Upper lobe of right lung (tissue), 1 donor: ENCODE data around the gene ZNF333. TPM values are rescaled to one million over a fixed set of nuclear protein-coding genes. Genes with fewer than 3 reads are reported as not detected.
A peak's percentile ranks its signal among the peaks of the same experiment; 100 is the strongest.
"Not testable (repeated sequence)": the region's sequence is repeated elsewhere in the genome, so short reads cannot be mapped to it uniquely, and the experiment has no call there.

Experiments used
- ATAC-seq: fragments of 200-7000 bp; cut with Tn5 transposase; one replicate; pipeline ENCODE4 v1.9.1; 2020; ENCODE audit warnings: mild to moderate bottlenecking, moderate library complexity
- DNase-seq: peaks from one replicate; pipeline ENCODE4 v3.0.0-alpha.2; 2020
- H3K27ac ChIP-seq: fragments of 200-600 bp; one replicate; pipeline ENCODE4 v1.8.0; 2022
- H3K27me3 ChIP-seq: fragments of 200-600 bp; one replicate; pipeline ENCODE4 v1.8.0; 2022; ENCODE audit warnings: mild to moderate bottlenecking
- H3K36me3 ChIP-seq: fragments of 200-600 bp; one replicate; pipeline ENCODE4 v1.8.0; 2022
- H3K4me1 ChIP-seq: fragments of 200-600 bp; one replicate; pipeline ENCODE4 v1.8.0; 2022
- H3K4me3 ChIP-seq: fragments of 200-600 bp; one replicate; pipeline ENCODE4 v1.8.0; 2022; ENCODE audit warnings: mild to moderate bottlenecking
- H3K9me3 ChIP-seq: fragments of 200-600 bp; one replicate; pipeline ENCODE4 v1.8.0; 2022
- intact Hi-C: fragments of 100-400 bp; cut with DNase I; formaldehyde crosslinking; loops from one replicate; pipeline ENCODE4 v1.11.0; 2022
- total RNA-seq: library from RNA; stranded (reverse); fragmentation: NEBNext Ultra II Directional; extraction: Animal tissue kit (Norgen Biotek cat#: 25700); gene quantifications from one replicate; pipeline ENCODE4 v1.2.1, GENCODE V29; 2021
- TF ChIP-seq, protein P1 (sequence below): fragments of 200-600 bp; IDR thresholded peaks from one replicate; pipeline ENCODE4 v1.8.0; 2022; ENCODE audit warnings: antibody characterized with exemption
- donor health status: DM: no; HTN: yes; CAD: no; lungs with severe emphysema.

ZNF333 gene
- total RNA-seq, 1 donor from 2014 or later: 20.4 TPM

DNA sequence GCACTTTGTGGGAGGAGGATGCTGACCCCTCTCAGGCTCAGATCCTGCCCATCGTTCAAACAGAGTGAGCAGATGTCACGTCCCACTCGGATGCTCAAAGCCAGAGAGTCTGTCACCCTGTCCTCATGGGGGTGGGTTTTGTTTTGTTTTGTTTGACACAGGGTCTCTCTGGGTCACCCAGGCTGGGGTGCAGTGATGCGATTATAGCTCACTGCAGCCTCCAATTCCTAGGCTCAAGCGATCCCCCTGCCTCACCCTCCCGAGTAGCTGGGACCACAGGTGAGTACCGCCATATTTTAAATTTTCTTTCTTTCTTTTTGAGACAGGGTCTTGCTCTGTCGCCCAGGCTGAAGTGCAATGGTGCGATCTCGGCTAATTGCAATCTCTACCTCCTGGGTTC is 84.5 kb downstream of the ZNF333 start:
- intact Hi-C loops: no loop called here
- H3K27ac ChIP-seq: no peak overlapping the region
- no peaks in the 10 kb centered on the region for H3K36me3 ChIP-seq
- H3K4me1 ChIP-seq: no peaks in the 10 kb centered on the region
- TF ChIP-seq, protein P1, sequence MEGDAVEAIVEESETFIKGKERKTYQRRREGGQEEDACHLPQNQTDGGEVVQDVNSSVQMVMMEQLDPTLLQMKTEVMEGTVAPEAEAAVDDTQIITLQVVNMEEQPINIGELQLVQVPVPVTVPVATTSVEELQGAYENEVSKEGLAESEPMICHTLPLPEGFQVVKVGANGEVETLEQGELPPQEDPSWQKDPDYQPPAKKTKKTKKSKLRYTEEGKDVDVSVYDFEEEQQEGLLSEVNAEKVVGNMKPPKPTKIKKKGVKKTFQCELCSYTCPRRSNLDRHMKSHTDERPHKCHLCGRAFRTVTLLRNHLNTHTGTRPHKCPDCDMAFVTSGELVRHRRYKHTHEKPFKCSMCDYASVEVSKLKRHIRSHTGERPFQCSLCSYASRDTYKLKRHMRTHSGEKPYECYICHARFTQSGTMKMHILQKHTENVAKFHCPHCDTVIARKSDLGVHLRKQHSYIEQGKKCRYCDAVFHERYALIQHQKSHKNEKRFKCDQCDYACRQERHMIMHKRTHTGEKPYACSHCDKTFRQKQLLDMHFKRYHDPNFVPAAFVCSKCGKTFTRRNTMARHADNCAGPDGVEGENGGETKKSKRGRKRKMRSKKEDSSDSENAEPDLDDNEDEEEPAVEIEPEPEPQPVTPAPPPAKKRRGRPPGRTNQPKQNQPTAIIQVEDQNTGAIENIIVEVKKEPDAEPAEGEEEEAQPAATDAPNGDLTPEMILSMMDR: no peak
- peaks cover 13% of the 10 kb centered on the region for H3K27me3 ChIP-seq
- H3K9me3 ChIP-seq: no peaks in the 10 kb centered on the region
- DNase-seq (no peak), ATAC-seq (no peak)
- no peak overlapping the region for H3K4me3 ChIP-seq

DNA sequence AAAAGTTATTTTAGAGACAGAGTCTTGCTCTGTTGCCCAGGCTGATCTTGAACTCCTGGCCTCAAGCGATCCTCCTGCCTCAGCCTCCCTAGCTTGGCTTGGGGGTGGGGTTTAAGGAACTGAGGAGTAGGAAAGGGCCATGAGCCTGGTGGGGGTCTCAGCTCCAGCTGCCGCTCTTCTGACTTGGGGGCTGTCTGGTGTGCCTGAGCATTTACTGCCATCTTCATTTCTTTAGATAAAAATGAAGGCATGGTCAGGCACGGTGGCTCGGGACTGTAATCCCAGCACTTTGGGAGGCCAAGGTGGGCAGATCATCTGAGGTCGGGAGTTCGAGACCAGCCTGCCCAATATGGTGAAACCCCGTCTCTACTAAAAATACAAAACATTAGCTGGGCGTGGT is 85.5 kb downstream of the ZNF333 start:
- intact Hi-C loops, DNase-seq, H3K9me3 ChIP-seq, H3K4me1 ChIP-seq, ATAC-seq, H3K36me3 ChIP-seq, H3K27ac ChIP-seq: not testable (repeated sequence)
- Histone ChIP-seq H3K27me3 (peaks cover 13% of the 10 kb centered on the region), H3K4me3 (peak overlapping the region; percentile 40)

DNA sequence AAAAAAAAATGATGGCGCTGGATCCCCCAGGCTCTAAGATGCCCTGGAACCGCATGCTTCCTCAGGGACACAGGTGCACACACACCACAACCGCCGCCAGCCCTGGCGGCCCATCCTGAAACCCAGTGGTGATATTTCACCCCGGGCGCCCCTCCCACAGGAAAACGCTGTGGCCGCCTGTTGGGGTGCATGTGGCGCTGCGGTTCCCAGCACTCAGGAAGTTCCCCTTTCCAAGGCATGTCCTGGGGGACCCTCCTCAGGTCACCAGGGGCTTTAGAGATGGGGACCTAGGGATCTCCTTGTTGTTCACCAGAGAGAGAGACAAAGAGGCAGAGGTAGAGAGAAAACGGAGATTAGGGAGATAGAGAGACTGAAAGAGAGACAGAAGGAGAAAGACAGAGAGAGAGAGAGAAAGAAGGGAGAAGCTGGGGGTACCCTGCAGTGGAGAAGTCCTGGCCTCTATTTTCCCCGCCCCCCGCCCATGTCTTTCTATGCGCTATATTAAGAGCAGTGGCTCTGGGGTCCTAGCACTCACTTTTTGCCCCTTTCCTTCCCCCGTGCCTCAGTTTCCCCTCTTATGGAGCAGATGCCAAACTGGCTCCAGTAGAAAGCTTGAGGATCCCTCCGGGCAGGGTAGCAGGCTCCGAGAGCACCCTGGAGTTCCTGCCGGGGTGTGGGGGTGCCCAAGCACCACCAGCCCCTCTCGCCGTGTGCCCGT is 86.2 kb downstream of the ZNF333 start:
- Histone ChIP-seq H3K27ac (no peak overlapping the region), H3K4me3 (peak overlapping the region; percentile 40)
- intact Hi-C loops: no loop called here

DNA sequence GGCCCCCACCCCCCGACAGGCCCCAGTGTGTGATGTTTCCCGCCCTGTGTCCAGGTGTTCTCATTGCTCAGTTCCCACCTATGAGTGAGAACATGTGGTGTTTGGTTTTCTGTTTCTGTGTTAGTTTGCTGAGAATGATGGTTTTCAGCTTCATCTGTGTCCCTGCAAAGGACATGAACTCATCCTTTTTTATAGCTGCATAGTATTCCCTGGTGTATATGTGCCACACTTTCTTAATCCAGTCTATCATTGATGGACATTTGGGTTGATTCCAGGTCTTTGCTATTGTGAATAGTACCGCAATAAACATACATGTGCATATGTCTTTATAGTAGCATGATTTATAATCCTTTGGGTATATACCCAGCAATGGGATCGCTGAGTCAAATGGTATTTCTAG is 87.8 kb downstream of the ZNF333 start:
- H3K9me3 ChIP-seq, intact Hi-C loops, ATAC-seq, H3K4me1 ChIP-seq, H3K36me3 ChIP-seq, H3K4me3 ChIP-seq, H3K27ac ChIP-seq, DNase-seq: not testable (repeated sequence)
- peaks cover 13% of the 10 kb centered on the region for H3K27me3 ChIP-seq

More for the DNA sequence above, 86.2 kb downstream of the ZNF333 start:
- Histone ChIP-seq H3K36me3 (no peaks in the 10 kb centered on the region), H3K27me3 (peaks cover 13% of the 10 kb centered on the region), H3K9me3 (no peaks in the 10 kb centered on the region), H3K4me1 (no peaks in the 10 kb centered on the region)
- ATAC-seq (peak; percentile 58), DNase-seq (peak; percentile 74)
- TF ChIP-seq, protein P1: no peak

DNA sequence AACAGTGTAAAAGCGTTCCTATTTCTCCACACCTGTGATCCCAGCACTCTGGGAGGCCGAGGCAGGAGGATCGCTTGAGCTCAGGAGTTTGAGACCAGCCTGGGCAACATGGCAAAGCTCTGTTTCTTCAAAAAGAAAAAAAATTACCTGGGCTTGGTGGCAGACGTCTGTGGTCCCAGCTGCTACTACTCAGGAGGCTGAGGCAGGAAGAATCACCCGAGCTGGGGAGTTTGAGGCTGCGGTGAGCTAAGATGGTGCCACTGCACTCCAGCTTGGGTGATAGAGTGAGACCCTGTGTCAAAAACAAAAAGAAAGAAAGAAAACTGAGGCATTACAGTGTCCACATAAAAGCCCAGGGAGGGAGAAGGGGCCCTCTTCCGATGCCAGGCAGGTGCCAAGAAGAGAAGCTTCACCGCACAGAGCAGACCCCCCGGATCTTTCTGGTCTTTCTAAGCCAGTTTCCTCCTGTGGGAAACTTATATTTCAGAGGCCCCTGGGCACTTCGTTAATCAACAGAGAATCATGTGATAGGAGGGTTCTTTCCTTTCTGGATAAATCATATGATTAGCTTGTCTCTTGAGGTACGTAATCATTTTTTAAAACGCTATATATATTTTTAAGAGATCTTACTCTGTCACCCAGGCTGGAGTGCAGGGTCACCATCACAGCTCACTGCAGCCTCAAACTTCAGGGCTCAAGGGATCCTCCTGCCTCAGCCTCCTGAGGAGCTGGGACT is 88.4 kb downstream of the ZNF333 start, which contains the start of gene ADGRE2:
Gene ADGRE2, minus strand, starts transcription at position 451 of the 736 bp plus-strand sequence. CDS start 1,804 bp downstream, outside the sequence.
- H3K36me3 ChIP-seq, DNase-seq, H3K4me1 ChIP-seq, intact Hi-C loops, H3K27ac ChIP-seq, ATAC-seq, H3K4me3 ChIP-seq, H3K9me3 ChIP-seq: not testable (repeated sequence)
- H3K27me3 ChIP-seq: peaks cover 13% of the 10 kb centered on the region

DNA sequence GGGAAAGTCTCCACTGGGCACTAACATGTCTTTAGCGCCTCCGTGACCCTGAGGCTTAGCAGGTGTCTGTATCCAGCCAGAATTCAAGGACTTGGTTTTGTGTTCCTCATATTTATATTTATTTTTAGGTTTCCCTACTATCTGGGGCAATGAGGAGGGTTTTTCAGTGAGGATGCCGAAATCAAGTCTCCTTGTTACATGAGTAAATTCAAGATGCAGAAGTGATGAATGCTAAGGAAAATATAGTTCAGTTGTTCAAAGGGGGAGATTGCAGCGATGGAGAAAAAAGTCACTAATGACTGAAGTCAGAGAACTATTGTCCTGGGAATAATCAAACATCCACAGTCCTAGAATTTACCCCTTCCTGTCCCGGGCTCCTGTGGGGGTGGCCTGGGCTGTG is 89.3 kb downstream of the ZNF333 start:
- Histone ChIP-seq H3K36me3 (no peaks in the 10 kb centered on the region), H3K4me1 (no peaks in the 10 kb centered on the region), H3K4me3 (no peak overlapping the region), H3K27me3 (peaks cover 13% of the 10 kb centered on the region), H3K9me3 (no peaks in the 10 kb centered on the region), H3K27ac (no peak overlapping the region)
- ATAC-seq: no peak
- TF ChIP-seq, protein P1: no peak
- DNase-seq: no peak
- intact Hi-C loops: no loop called here

DNA sequence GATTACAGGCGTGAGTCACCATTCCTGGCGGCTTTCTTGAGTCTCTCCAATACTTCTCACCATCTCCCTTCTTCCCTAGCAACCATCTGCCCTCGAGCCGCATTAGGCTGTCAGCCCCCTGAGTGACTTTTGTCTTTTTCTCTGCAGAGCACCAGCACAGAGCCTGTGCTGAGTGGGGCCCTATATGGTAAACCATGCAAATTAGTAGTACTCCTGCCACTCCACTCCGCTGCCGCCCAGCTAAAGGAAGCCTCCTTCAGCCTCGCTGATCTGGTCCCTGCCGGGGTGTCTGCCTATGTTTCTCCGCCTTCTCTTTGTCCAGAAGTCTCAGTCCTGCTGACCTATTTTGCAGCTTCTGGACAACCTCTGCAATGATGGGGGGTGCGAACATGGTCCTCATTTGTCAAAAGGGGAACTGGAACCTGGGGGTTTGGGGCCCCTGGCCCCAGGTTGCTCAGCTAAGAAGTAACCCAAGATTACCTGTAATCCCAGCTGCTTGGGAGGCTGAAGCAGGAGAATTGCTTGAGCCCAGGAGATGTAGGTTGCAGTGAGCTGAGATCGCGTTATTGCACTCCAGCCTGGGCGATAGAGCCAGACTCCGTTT is 90.9 kb downstream of the ZNF333 start:
- intact Hi-C loops, ATAC-seq, H3K4me3 ChIP-seq, H3K27me3 ChIP-seq, H3K27ac ChIP-seq, DNase-seq, H3K36me3 ChIP-seq, H3K4me1 ChIP-seq, H3K9me3 ChIP-seq: not testable (repeated sequence)

DNA sequence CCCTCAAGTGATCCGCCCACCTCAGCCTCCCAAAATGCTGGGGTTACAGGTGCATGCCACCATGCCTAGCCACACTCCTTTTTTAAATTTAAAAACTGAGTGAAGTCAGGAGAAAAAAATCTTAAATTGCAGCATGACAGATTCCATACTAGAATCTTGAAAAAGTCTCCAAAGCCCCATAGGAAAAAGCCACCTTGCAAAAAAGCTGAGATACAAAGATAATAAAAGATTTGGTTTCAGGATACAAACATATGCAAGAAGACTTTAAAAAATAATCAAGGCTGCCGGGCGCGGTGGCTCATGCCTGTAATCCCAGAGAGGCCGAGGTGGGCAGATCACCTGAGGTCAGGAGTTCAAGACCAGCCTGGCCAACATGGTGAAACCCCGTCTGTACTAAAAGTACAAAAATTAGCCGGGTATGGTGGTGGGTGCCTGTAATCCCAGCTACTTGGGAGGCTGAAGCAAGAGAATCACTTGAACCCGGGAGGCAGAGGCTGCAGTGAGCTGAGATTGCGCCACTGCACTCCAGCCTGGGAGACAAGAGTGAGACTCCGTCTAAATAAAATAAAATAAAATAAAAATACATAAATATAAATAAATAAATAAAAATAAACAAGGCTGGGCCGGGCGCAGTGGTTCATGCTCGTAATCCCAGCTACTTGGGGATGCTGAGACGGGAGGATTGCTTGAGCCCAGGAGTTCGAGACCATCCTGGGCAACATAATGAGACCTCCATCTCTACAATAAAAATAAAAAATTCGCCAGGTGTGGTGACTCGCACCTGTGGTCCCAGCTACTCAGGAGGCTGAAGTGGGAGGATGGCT is 92.1 kb downstream of the ZNF333 start:
- H3K27me3 ChIP-seq, ATAC-seq, H3K9me3 ChIP-seq, intact Hi-C loops, H3K4me3 ChIP-seq, H3K36me3 ChIP-seq, DNase-seq, H3K27ac ChIP-seq, H3K4me1 ChIP-seq: not testable (repeated sequence)
